GM21528 (cell line): ENCODE results near the gene FBL.
"Not testable (repeated sequence)": the region's sequence is repeated elsewhere in the genome, so short reads cannot be mapped to it uniquely, and the experiment has no call there.

Experiments used
- ATAC-seq: cut with Tn5 transposase; IDR thresholded peaks from one replicate; pipeline ENCODE4 v1.9.1; 2021; ENCODE audit warnings: mild to moderate bottlenecking, moderate library complexity; ENCODE audit not compliant: unreplicated experiment, low FRiP score

FBL gene

GRCh38 chr19:39826311-39826945 is 19.8 kb downstream of the FBL start:
- no peak for ATAC-seq

- ATAC-seq: no peak
These were observed 20.6 kb downstream of the FBL start for GRCh38 chr19:39825531-39826076.

GRCh38 chr19:39825093-39825463 is 21.1 kb downstream of the FBL start:
- ATAC-seq: no peak

- peak; percentile 71 for ATAC-seq
These were observed 21.8 kb downstream of the FBL start for GRCh38 chr19:39824143-39825092.

- no peak for ATAC-seq
These were observed 22.5 kb downstream of the FBL start for GRCh38 chr19:39823686-39824085.

GRCh38 chr19:39820696-39821095 is 25.5 kb downstream of the FBL start:
- no peak for ATAC-seq

GRCh38 chr19:39819786-39820185 is 26.4 kb downstream of the FBL start:
- ATAC-seq: no peak

GRCh38 chr19:39818626-39819097 is 27.5 kb downstream of the FBL start:
- ATAC-seq: peak; percentile 59

- ATAC-seq: no peak
These were observed 28.2 kb downstream of the FBL start for GRCh38 chr19:39817888-39818561.

GRCh38 chr19:39816287-39817048 is 29.7 kb downstream of the FBL start:
- ATAC-seq: no peak

- ATAC-seq: no peak
These were observed 31.6 kb downstream of the FBL start for GRCh38 chr19:39814595-39814994.

- not testable (repeated sequence) for ATAC-seq
These were observed 32.1 kb downstream of the FBL start for GRCh38 chr19:39814111-39814510.

- no peak for ATAC-seq
These were observed 32.8 kb downstream of the FBL start for GRCh38 chr19:39813264-39813993.

GRCh38 chr19:39811064-39811463 is 35.1 kb downstream of the FBL start:
- ATAC-seq: no peak

GRCh38 chr19:39810424-39810823 is 35.8 kb downstream of the FBL start:
- no peak for ATAC-seq

- no peak for ATAC-seq
These were observed 36.8 kb downstream of the FBL start for GRCh38 chr19:39809368-39809767.

- ATAC-seq: not testable (repeated sequence)
These were observed 37.5 kb downstream of the FBL start for GRCh38 chr19:39808688-39809087.

GRCh38 chr19:39807846-39808364 is 38.3 kb downstream of the FBL start:
- no peak for ATAC-seq

GRCh38 chr19:39805104-39805503 is 41.1 kb downstream of the FBL start:
- no peak for ATAC-seq
